Transverse colon (tissue), 4 donors: Measurements from ENCODE around the gene PJVK.

ENCODE experiments used
- CTCF ChIP-seq, 5 experiments: fragments of 200-600 bp in 3 of 5; fragments of 450-650 bp in 2 of 5; sonication (generic) in 3 of 5; IDR thresholded peaks; 1 replicate in 2 of 5; 2 replicates in 3 of 5; pipeline ENCODE4 v1.5.1; 2016 to 2017; ENCODE audit warnings: antibody characterized with exemption in 5 of 5, inconsistent platforms in 3 of 5, mild to moderate bottlenecking in 2 of 5, moderate library complexity in 1 of 5
- EP300 ChIP-seq: sonication (generic); formaldehyde crosslinking; IDR thresholded peaks from one replicate; pipeline ENCODE4 v1.6.1; 2017; ENCODE audit warnings: antibody characterized with exemption, low read depth
- POLR2A ChIP-seq: fragments of 450-650 bp; IDR thresholded peaks from one replicate; pipeline ENCODE4 v1.6.1; 2016; ENCODE audit warnings: antibody characterized with exemption, mild to moderate bottlenecking, moderate library complexity
- POLR2AphosphoS5 ChIP-seq, 3 donors: sonication (generic); formaldehyde crosslinking; IDR thresholded peaks; one replicate each; pipeline ENCODE4 v1.6.1; 2016; ENCODE audit warnings: antibody characterized with exemption in 3 of 3

DNA sequence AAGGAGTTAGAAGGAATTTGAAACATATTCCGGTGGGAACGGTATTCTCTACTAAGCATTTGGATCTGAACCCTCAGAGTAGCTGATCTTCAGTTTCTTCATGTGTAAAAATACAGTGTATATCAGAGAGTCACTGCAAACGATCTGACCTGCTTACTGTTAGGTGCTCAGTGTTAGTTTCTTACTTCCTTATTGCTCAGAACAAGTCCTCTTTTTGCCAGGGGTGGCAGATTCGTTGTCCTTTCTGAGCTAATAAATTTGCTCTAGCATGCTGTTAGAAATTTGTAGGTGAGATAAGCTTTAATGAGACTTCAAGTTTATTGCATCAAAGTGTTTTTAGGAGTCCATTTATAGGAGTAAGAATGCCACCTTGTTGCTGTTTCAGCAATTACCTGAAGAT is 44.9 kb downstream of the PJVK start:
- TF ChIP-seq POLR2AphosphoS5 (IDR thresholded peaks at IDR 0.05), result no peak
- no peak for TF ChIP-seq CTCF (IDR thresholded peaks at IDR 0.05)
- no peak for TF ChIP-seq EP300
- TF ChIP-seq POLR2A, result no peak
